GM12892 (cell line): ENCODE data around the gene ULK4. TPM values are rescaled to one million over a fixed set of nuclear protein-coding genes. Genes with fewer than 3 reads are reported as not detected.

Source experiments
- DNase-seq: peaks from one replicate; pipeline ENCODE4 v3.0.0; 2011; ENCODE audit not compliant: insufficient read length
- FAIRE-seq: peaks from 2 replicates; lab custom pipeline; 2011; peaks lifted over from hg19 to GRCh38; lab: Jason Lieb, UNC
- POLR2A ChIP-seq: IDR thresholded peaks from 2 replicates; pipeline ENCODE4 v1.6.1; 2011; ENCODE audit warnings: low read depth, low read length, control low read depth
- POLR2AphosphoS5 ChIP-seq: IDR thresholded peaks from 2 replicates; pipeline ENCODE4 v1.6.1; 2011; ENCODE audit warnings: low read depth, low read length, control low read depth
- TAF1 ChIP-seq: IDR thresholded peaks from 2 replicates; pipeline ENCODE4 v1.6.1; 2011; ENCODE audit warnings: low read depth, mild to moderate bottlenecking, control low read depth, low read length, borderline replicate concordance
- polyA plus RNA-seq: library from polyadenylated mRNA; unstranded; fragments of >200 nt; gene quantifications from one replicate; pipeline ENCODE4 v1.2.1, GENCODE V29; 2012; ENCODE audit warnings: missing spikeins, inconsistent platforms; ENCODE audit not compliant: missing spikeins

ULK4 gene
- polyA plus RNA-seq, result 7.5 TPM

- TF ChIP-seq TAF1 (peak; percentile 65), POLR2A (peak; percentile 59; the same call in 1 of the 2 replicates), POLR2AphosphoS5 (peak; percentile 40; the same call in 1 of the 2 replicates)
- FAIRE-seq (peak; percentile 97), DNase-seq (peak; percentile 72)
Measured at GRCh38 chr3:41961751-41962679, at the start of gene ULK4. TSS of gene ULK4 (minus strand) at chr3:41962103. CDS start at chr3:41954759, 7,344 bp downstream.

- TF ChIP-seq POLR2AphosphoS5, result no peak
- DNase-seq, result no peak
- FAIRE-seq, result no peak
Measured at GRCh38 chr3:42010530-42010929, 48.6 kb upstream of the ULK4 start.

- FAIRE-seq (no peak), DNase-seq (no peak)
- no peak for TF ChIP-seq POLR2AphosphoS5
- no peak for TF ChIP-seq POLR2A
Measured at GRCh38 chr3:42009456-42009855, 47.6 kb upstream of the ULK4 start.

- TF ChIP-seq POLR2A (no peak), TAF1 (no peak), POLR2AphosphoS5 (no peak)
- no peak for DNase-seq
Measured at GRCh38 chr3:42007785-42008184, 45.9 kb upstream of the ULK4 start.

GRCh38 chr3:42005401-42005800, 43.5 kb upstream of the ULK4 start:
- DNase-seq (no peak), FAIRE-seq (no peak)
- TF ChIP-seq POLR2A, result no peak
- no peak for TF ChIP-seq POLR2AphosphoS5
- TF ChIP-seq TAF1, result no peak

More at GRCh38 chr3:42007785-42008184, 45.9 kb upstream of the ULK4 start:
- peak; percentile 46 for FAIRE-seq

- no peak for TF ChIP-seq TAF1
- no peak for TF ChIP-seq POLR2AphosphoS5
- TF ChIP-seq POLR2A, result no peak
- no peak for DNase-seq
- FAIRE-seq, result no peak
Measured at GRCh38 chr3:42002790-42003189, 40.9 kb upstream of the ULK4 start.

GRCh38 chr3:42001777-42002176, 39.9 kb upstream of the ULK4 start:
- DNase-seq (no peak), FAIRE-seq (no peak)
- TF ChIP-seq POLR2A, result no peak
- no peak for TF ChIP-seq POLR2AphosphoS5
- TF ChIP-seq TAF1, result no peak

GRCh38 chr3:41999909-42000308, 38.0 kb upstream of the ULK4 start:
- TF ChIP-seq TAF1, result no peak
- TF ChIP-seq POLR2A, result no peak
- no peak for TF ChIP-seq POLR2AphosphoS5
- FAIRE-seq, result no peak
- DNase-seq, result no peak

GRCh38 chr3:41997702-41998550, 36.0 kb upstream of the ULK4 start:
- FAIRE-seq (no peak), DNase-seq (no peak)
- TF ChIP-seq TAF1 (no peak), POLR2A (no peak)

GRCh38 chr3:41991437-41991836, 29.5 kb upstream of the ULK4 start:
- TF ChIP-seq TAF1 (no peak), POLR2A (no peak), POLR2AphosphoS5 (no peak)
- FAIRE-seq (no peak), DNase-seq (no peak)

- DNase-seq (no peak), FAIRE-seq (no peak)
- TF ChIP-seq POLR2A, result no peak
- no peak for TF ChIP-seq TAF1
- no peak for TF ChIP-seq POLR2AphosphoS5
Measured at GRCh38 chr3:41989518-41989917, 27.6 kb upstream of the ULK4 start.
